GM18867 (cell line): ENCODE measurements around the gene NUDCD3.

Experiments
- ATAC-seq: cut with Tn5 transposase; IDR thresholded peaks from one replicate; pipeline ENCODE4 v1.9.1; 2021; ENCODE audit warnings: mild to moderate bottlenecking, moderate library complexity; ENCODE audit not compliant: unreplicated experiment

NUDCD3 gene

DNA sequence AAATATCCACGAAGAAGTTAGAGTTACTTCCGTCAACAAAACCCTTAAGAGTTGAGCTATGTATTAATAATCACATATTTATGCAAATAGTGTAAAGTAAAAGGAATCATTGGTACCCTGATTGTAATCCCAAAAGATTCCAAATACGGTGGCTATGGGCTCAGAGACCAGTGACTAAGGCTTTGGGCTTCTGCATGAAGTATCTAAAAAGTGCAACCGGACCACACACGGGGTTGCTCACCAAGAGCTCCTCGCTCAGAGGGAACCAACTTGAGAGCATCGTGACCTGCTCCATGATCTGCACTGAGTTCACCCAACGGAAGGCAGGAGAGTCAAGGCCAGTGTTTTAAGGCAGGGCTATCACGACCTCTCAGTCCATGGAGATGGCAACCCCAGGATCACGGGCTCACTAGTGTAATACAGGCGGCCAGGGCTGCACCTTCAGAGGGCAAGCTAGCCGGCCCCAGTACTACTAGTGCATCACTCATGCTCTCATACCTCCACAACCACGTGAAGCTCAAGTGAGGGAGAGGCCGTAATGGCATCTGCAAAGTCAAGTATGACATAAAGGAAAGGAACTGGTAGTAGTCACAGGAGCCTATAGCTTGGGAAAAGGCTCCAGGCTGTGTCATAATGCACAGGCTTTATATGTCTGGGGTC, 87.9 kb downstream of the NUDCD3 start:
- ATAC-seq = no peak

DNA sequence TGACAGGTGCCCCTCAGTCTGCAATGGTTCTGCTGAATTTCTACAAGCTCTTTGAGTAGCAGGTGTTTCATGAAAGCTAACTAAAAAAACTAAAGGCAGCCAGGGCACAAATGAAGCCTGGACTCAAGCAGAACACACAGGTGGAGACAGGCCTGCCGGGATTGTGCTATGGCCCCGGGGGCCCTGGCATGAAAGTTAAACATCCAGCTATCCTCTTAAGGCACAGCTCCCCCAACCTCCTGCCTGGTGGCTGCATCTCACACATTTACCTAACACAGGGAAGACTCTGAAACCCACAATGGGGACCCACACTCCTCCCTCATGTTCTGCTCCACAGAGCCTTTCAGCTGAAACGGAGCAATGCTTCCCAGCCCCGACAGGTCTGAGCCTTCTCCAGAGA, 88.8 kb downstream of the NUDCD3 start:
- no peak for ATAC-seq

DNA sequence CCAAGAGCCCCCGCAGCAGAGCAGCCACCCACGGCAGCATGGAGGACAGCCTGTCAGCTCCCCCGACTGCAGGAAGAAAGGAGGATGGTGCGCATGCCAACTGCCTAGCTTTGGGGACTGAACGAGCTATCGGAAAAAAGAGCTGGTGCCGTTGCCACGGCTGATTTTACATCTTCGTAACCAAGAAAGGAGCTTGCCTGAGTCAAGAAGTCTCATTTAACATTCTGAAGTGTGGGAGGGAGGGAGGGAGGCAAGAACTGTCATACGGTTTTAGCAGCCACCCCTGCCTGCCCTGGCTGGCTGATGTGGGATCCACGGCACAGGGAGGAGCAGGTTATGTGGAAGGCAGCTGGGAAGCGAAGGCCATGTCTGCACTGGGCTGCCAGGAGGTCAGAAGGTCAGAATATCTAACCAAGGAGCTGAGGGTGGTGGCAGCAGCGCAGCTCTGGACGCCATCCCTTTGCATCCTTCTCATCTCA, 90.4 kb downstream of the NUDCD3 start:
- no peak for ATAC-seq

DNA sequence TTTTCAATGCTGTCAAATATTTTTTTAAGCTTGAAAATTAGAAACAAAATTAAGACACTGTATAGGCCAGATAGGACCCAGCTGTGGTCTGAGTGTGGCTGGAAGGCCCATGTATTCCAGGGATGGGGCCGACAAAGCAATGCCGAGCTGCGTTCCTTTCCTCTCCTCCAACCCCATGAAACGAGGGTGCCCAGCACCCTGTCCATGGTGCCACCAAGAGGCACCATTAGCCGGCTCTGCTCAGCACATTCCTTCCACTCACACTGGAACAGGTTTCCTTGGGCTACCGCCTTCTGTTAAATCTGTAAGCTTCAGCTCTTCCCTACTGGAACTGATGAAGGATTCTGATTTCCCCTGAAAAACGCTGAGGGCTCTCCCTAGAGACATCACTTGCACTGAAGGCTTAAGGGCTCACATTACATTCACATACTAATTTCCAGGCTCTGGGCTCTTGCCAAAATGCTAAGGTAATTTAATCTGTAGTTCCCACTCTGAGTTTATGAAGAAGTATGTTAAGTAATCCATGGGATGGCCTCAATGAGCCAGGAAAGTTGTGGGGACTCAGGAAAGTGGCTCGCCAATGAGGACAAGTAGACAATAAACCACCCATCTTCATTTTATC, 91.4 kb downstream of the NUDCD3 start:
- no peak for ATAC-seq

DNA sequence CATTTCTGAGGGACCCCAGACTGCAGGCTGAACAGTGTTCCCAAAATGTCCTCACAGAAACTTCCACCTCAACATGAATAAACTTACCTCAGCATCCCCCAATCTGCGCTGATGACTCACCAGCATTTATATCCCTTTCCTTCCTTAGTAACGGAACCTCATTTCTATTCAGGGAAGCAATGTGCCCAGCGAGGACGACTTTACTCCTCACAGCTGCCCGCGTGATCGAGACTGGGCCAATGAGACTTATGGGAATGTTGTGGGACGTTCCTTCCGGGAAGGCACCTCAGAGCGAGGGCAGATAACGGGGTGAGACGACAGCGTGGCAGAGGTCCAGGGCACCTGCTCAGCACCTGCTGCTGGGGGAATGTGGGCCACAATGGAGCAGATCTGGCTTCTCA, 91.9 kb downstream of the NUDCD3 start:
- no peak for ATAC-seq

DNA sequence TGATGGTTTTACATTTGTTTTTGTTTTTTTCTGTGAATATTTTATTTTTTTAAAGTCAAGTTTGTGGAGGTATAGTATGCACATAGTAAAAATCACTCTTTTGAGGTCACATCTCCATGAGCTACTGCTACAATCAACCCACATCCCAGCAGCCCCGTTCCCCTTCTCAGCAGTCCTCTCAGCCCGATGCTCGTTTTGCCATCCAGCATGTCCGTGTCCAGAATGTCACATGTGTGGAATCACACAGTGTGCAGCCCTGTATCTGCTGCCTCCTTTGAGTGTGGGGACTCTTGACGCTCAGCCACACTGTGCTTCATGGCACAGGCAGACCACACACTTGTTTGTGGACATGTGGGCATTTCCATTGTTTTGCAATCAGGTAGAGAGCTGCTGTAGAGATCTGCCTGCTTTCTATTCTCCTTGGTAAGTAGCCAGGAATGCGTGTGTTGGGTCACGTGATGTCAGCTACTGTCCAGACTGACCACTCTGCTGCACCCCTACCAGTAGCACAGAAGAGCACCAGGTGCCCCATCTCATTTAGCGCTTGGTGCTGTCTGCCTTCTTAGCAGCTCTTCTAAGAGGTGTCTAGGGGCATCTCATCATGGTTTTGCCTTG, 93.4 kb downstream of the NUDCD3 start:
- no peak for ATAC-seq

DNA sequence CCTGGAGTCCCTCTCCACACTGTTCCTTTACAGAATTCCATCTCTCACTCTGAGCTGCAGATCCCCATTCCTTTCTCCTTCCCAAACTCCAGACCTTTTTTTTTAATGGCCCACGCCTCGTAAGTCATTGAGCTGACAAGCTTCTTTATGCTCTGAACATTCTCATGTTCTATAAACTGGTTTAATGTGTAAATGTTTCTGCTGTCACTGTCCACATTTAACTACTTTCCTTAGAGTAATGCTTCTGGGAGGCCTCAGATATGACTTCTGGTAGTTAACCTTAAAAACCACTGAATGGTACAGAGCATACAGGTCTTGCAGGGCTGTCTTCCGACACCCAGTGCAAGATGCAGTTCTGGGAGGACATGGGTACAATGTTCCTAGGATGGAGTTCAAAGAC, 94.0 kb downstream of the NUDCD3 start:
- no peak for ATAC-seq

DNA sequence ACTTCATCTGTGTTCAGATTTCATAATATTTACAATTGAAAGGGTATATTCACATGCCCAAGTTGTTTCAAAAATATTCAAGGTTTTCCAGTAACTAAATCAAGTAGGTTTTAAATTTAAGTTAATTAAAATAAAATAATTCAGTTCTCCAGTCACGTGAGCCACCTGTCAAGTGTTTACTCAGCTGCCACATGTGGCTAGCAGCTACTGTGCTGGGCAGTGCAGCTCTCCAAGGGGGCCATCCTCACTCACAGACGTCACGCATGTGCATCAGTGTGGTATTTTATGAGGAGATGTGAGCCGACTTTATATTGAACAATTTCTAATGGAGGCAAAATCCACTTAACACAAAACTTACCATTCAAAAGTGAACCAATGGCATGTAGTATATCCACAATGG, 95.4 kb downstream of the NUDCD3 start:
- ATAC-seq = no peak

DNA sequence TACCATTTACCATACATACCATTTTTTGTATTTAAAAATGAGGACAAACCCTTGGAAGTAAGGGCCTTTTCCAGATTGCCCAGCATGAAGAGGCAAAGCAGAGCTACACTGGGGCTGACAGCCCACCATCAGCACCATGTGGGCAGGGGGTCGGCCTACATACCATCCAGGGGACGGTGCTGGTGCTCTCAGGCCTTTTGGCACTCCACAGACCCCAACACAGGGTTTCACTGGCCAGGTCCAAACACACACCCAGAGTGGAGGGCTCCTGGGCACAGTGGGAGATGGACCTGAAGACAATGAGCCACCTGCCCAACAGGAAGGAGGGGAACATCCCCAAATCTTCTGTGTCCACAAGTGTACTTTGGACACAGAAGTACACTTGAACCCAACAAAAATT, 95.8 kb downstream of the NUDCD3 start:
- ATAC-seq = no peak

DNA sequence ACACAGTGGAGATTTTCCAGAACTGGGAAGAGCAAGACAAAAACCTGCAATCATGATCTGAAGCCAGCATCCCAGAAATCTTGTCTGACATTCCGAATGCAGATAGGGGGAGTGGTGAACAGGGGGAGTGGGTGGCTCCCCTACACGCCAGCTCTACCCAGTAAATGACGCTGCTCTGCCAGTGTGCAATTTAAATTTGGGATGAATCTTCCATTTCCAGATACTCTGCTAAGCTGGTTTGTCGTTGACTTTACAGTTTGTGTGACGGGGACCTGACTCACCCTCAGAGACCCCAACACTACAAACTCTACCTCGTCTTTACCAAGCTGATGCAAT, 96.4 kb downstream of the NUDCD3 start:
- no peak for ATAC-seq

DNA sequence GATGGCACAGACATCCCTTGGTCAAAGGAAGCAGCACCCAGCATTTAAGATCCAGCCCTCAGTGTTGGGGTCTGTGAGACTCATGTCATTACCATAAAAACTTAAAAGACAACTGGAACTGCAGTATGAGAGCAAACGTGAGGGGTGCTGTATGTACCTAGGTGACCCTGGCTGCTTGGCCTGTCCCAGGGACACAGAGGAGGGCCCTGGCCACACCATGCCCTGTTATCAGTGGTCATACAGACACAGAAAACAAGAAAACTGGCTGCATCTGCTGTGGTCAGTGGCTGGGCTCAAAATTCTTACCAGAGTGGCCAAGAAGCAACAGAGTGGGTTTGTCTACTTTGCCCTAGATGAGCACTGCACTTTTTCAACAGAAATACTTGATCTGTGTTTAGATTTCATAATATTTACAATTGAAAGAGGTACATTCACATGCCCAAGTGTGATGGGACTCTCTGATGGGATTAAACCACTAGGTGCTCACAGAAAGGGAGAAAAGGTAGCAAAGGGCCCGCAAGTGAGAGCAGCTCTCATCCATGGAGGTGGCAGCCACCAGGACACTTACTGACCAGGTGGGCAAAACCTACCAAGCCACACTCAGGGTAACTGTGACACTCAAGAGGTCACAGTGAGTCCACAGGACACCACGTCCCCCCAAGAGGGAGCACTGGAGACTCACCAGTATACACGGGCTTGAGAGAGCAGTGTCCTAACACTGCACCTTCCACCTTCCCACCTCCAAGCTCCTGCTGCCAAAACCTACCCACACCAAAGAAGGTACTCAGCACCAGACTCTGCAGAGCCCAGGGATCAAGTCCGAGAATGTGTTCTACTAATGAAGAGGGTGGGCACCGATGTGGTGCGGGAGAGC, 97.0 kb downstream of the NUDCD3 start:
- ATAC-seq = no peak

DNA sequence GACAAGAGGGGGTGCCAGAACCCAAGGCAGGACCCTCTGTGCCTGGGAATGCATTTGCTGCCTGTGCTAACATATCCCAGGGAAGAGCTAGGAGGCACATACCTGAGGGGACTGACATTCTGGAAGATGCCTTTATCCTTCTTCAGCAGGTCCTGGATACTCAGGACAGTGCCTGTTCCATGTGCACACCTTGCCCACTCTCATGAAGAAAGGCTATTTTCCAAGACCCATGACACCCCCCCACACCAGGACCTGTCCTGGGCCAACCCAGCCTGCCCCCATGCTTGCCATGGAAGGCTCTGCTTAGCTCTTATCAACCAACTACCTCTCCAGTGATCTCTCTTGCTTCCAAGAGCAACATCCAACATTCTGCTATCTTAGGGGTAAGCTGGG, 97.8 kb downstream of the NUDCD3 start:
- ATAC-seq = no peak

DNA sequence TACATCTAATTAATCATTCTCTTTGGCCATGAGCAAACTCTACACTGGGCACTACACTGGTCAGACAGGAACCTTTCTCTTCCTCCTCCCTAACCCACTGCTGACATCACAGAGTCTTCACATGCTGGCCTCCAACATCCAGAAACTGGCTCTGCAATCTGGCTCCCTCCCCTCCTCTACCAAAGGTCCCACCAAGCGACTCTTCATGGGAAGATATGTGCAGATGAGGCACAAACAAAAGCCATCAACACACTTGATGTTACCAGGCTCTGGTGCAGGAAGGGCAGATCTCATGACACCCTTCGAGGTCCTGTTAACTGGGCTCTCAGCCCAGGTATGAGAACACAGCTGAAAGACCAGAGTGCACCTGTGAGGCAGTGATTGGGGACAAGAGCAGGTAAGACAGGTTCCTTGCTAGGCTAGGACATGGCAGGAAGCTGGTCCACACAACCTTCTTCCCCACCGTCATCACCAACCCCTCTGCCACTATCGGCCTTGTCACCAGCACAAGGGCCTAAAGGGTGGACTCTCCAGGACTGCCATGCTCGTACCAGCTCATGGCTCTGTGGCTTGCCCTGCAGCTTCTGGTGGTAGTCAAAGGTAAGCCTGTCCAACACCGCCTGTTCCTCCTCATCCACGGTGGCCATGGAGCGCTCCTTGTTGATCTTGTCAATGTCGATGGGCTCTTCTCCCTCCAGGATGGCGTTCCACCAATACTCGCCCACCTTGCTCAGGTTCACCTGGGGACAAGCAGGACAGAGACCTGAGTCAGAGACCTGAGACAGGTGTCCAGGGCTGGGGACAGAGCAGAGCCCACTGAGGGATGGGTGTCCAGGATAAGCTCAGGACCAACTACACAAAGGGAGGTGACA, 98.5 kb downstream of the NUDCD3 start:
- no peak for ATAC-seq

DNA sequence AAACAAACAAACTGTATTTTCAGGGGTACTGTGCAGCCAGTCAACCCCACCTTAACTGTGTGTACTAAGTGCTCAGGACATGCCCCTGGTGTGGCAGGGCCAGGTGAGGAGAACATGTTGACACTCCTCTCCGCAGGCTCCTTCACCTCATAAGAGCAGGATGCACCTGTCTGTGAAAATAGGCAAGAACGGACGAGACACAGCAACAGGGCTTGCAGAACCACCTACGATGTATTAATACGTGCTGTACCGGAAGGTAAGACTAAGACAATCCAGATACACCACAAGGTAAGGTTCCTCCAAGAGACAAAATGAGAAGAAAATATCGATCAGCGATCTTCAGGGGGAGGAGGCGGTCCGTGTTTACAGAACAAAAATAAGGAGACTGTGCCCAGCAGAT, 99.3 kb downstream of the NUDCD3 start:
- no peak for ATAC-seq

DNA sequence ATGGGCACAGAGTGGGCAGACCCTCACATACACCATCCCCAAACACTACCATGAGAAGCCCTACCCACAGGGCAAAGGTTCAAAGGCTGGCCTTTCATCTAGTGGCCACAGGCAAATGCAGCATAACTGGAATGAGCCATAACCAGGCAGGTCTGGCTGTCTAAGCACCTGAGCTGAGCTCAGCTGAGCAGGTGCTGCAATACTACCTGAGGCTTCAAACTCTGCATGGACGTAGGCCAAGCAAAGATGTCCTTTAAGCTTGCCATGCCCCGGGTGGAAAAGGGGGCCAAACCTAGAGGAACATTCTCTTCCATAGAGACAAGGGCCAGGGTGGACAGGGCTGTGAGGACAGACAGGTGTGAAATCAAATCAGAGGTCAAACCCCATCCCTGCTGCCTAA, 99.8 kb downstream of the NUDCD3 start:
- no peak for ATAC-seq

DNA sequence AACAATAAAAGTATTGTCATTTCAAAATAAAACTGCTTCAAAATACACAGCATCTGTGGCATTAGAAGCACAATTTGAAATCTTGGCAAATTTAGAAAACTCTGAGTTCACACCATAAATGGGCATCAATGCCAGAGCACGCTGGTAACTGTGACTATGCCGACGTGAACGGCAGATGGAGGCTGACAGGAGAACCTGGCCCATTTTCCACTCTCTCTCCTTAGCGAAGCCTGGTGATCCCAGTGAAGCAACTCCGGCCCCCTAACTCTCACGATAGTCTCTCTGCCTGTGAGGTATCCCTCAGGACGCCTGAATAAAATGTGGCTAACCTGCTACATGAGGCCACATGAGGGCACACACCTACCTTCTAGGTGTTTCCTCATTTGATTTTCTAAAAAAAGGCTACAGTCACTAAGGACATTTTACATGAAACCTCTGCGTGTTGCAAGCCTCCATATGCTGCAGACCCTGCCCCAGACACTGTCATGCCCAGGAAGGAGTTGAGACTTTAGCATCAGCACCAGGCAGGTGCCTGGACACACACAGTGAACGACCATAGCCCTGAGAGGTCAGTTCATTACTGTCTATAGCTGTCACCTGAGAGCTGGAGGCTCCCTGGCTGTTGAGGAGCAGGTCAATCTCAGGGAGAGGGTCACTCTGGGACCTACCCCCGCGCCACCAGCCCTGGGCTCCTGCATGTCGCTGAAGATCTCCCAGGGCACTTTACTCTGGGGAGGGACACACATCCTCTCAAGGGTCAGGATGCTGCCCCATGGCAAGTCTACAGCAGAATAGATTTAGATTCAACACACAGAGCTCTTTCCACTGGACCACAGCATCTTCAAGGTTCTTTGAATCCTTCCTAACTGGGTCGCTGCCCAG, 102.1 kb downstream of the NUDCD3 start:
- no peak for ATAC-seq

DNA sequence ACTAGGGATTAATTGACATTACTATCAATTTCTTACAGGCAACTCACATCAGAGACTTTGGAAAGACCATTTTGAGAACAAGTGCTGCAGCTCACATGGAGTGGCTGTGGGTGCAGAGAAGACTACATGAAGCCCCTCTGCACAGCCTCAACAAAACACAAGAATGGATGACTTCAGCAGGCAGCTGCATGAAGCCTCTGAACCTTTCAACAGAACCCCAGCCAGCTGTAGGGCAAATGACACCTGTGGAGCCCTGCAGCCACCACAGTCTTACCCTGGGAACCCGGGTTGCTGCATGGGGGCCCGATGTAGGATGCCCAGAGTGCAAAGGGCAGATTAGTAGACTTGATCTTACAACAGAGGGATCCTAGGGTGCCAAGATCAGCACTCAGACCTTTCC, 103.1 kb downstream of the NUDCD3 start:
- no peak for ATAC-seq

DNA sequence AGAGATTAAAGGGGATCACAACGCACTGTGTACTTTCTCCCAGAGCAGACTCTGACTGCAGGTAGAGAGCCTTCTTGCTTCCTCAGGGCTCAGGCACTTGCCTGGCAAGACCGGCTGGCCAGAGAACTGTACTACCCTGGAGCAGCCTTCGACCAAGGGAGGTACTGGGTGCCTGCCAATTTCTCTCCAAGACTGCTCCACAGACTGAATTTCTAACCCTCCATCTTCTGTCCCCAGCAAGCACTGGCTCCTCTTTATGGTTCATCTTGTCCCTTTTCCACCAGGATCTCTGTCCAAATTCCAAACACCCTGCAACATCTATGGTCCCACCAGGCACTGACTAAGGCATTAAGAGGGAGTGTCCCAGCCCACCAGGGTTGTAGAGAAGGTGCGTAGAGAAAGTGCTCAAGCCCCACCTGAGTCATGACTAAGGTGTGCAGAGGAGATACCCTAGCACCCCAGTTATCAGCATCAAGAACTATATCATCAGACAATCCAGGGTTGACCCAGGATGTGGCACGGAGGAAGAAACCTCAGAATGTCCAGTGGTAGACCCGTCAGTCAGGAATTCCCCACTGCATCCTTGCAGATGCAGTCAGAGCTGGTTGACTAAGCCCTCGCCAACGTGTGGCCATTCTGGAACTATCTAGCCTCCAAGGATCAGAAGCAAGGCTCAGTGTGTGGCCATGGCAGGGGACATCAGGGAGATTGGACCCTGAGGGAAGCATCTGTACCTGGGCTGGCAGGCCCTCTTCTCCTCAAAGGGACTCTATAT, 104.1 kb downstream of the NUDCD3 start:
- ATAC-seq = no peak
